Measurements from ENCODE around the gene CTNS.
A peak's percentile ranks its signal among the peaks of the same experiment; 100 is the strongest.
"Not testable (repeated sequence)": the region's sequence is repeated elsewhere in the genome, so short reads cannot be mapped to it uniquely, and the experiment has no call there.

CTNS gene

DNA sequence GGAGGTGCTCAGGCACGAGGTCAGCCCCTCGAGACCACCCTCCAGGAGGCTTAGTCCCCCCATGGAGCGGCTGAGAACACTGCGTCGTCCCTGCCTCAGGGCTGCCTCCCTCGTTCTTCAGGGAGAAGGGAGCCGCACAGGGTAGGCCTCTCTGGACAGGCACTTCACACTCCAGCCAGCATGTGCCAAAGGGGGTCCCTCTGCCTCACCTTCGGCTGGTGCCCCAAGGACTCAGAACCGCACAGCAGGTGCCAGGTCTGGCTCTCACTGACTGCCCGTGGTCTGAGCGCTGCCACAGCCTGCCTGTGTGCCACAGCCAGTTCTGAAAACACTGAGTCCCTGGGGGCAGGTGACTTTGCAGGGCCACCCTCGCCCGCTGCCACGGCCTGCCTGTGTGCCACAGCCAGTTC is 52.3 kb downstream of the CTNS start:
- DNase-seq: no peak

DNA sequence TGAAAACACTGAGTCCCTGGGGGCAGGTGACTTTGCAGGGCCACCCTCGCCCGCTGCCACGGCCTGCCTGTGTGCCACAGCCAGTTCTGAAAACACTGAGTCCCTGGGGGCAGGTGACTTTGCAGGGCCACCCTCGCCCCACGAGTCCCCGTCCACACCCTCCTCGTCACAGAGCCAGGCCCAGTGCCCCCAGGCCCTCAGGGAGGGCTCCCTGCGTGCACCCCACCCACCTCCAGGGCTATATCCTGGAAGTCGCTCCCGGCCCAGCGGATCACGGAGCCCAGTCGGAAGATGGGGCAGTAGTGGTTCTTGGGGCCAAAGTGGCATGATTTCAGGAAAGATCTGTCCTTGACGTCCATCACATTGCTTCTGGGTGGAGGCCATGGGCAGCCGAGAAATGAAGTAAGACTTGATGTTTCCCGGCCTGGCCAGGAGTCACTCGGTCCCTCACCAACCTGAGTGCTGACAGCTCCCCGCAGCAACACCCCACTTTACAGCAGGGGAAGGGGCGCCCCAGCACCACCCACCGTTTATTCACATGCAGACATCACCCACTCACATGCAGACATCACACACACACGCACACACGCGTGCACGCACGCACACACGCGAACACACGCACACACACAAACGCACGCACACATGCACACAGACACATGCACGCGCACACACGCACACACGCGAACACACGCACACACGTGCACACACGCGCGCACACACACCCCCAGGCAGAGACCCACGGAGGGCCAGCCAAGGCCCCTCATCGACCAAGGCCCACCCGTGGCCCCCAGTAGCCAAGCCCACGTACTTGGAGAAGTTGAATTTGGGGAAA is 52.9 kb downstream of the CTNS start:
- no peak for DNase-seq

DNA sequence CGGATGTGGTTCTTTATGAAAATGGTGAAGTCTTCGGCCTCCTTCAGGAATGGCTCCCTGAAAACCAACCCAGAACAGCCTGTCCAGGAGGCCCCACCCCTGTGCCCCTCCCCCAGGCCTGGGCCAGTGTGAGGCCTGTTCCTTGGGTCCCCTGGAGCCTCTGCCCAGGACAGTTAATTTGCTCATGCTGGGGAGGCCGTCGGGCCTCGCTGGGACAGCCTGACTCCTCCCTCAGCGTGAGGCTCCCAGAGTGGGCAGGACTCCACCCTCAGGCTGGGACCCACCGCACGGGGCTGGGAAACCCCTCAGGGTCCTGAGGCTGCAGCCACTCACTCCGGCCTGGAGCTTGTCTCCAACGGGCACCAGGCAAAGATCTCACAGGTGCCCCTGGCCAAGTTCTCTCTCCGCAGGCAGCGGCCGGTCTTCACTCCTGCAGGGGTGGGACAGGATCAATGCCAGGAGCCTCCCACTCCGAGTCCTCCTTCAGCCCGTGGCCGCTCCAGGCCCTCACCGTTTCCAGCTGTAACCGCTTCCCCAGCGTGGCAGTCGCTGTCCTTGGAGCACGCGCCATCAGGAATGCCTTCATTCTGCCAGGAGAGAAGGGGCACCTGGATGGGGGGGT is 53.6 kb downstream of the CTNS start:
- no peak for DNase-seq

DNA sequence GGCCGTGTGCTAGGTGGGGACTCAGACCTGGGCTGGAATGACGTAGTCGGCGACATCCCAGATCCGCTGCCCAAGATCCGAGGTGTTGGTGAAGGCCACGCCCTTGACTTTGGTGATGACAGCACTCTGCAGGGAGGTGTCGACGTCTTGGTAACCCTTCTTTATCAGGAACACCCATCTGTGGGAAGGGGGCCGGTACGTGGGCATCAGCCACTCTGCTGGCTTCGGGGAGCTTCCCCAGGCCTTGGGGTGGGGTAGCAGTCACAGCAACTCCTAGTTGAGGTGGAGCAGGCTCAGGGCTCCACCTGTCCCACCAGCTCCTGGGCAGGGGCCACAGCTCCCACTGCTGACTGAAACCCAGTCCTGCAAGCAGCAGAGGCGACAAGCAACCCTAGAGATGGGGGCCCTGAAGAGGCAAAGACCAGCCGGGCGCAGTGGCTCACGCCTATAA is 55.1 kb downstream of the CTNS start:
- no peak for DNase-seq

DNA sequence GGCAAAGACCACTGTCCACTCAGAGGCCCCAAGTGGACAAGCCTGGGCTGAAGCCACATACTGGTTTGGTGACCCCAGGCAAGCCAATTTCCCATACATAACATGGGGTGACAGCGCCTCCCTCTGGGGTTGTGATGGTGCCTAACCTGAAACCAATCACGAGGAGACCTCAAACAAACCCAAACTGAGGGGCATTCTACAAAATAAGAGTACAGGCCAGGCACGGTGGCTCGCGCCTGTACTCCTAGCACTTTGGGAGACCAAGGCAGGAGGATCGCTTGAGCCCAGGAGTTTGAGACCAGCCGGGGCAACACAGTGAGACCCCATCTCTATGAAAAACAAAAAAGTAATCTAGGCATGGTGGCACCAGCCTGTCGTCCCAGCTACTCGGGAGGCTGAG is 55.8 kb downstream of the CTNS start:
- DNase-seq: no peak

DNA sequence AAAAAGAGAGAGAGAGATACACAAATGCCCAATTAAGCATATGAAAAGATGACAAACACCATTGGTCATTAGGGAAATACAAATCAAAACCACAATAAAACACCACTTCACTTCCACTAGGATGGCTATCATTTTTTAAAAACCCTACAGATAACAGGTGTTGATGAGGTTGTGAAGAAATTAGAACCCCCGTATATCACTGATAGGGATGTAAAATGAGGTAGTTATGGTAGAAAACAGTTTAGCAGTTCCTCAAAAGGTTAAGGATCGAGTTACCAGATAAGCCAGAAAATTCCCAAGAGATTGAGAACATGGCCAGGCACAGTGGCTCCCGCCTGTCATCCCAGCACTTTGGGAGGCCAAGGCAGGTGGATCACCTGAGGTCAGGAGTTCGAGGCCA is 56.6 kb downstream of the CTNS start:
- DNase-seq: no peak

DNA sequence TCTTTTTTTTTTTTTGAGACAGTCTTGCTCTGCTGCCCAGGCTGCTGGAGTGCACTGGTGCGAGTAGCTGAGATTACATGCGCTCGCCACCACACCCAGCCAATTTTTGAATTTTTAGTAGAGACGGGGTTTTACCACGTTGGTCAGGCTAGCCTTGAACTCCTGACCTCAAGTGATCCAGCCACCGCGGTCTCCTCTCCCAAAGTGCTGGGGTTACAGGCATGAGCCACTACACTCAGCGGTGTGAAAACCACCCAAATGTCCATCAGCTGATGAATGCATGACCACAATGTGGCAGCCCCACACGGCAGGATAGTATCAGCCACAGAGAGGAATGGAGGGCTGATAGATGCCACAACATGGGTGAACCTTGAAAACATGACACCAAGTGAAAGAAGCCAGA is 57.3 kb downstream of the CTNS start:
- no peak for DNase-seq

DNA sequence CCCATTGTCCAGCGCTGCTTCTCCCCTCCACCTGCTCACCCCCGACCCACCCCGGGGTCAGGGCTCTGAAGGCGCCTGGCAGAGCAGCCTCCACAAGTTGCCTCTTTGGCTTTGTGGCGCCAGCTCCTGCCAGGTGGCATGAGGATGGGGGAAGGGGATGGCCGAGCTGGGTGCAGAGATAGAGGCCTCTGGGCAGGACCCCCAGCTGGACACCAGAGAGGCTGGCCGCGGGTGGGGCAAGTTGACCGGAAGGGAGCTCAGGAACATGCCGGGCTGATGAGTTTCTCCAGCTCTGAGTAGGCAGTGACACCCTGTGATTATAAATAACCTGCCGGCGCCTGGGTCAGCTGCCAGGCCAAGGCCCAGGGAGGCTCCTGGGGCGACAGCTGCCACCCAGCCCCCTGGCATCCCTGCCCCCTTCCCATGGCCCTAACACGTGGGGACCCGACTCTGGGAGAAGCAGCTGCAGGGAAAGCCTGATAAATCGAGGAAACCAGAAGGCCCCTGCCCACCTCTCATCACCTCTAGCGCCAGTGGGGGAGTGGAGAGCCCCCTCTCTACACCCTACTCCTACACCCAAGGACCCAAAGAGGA is 58.7 kb downstream of the CTNS start:
- peak; percentile 63 for DNase-seq

DNA sequence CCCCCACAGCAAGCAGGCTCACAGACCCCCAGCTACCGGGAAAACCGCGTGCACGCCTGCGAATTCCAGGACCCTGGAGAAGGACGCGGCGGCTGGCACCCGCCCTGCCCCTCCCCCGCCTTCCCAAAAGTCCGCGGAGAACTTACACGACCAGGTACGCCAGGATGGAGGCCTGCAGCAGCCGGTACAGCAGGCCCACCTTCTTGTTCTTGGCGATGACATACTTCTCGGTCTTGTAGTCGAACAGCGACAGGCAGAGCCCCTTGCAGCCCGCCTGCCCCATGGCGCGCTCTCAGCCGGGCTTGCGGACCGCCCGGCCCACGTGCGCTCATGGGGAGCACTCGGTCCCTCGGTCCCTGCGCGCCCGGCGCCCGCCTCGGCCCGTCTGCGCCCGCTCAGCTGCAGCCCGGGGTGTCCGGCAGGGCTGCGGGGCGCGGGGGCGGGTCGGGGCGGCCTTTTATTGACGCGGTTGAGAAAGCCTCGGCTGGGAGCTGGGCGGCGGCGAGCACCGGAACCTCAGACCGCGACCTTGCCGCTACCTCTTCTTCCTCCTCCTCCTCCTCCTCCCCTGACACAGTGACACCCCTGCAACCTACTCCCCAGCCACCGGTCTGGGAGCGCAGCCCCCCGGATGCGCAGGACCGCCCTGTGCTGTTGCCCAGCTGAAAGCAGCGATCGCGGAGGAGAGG is 59.3 kb downstream of the CTNS start, which contains the start of gene P2RX5:
TSS of gene P2RX5 (minus strand) at position 433 of the 689 bp plus-strand sequence. CDS start at position 283, 150 bp downstream.
- DNase-seq: peak; percentile 40

DNA sequence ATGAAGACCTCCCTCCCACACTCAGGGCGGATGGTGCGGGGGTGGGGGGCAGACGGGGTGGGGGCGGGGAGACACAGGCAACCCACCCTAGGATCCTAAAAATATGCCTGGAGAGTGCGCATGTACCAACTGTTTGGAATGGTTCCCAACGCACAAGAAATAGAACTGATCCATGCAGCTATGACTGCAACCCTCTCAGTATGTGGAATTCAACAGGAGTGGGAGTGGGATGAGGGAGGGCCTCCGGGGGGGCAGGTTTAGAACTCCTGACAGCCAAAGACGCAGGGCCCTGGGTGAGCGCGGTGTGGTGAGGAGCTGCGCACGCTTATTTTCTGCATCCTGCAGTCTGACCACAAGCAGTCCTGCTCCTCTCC is 60.5 kb downstream of the CTNS start:
- peak; percentile 31 for DNase-seq

DNA sequence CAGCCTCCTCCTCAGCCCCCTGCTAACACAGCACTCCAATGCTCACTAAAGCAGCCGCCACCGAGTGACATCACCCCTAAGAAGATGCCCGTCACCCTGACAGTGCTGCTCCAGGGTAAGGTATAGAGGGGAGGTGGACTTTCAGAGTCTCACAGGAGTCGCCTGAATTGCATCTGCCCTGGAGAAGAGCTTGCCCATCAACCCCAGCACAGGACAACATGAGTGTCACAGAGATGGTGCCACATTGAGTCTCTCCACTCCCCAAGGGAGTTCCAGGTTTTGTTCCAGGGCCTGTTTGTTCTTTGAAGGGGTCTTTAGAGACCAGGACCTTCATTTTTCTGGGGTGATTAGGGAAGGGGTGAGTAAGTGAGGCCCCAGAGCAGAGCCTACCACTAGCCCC is 61.6 kb downstream of the CTNS start:
- no peak for DNase-seq

DNA sequence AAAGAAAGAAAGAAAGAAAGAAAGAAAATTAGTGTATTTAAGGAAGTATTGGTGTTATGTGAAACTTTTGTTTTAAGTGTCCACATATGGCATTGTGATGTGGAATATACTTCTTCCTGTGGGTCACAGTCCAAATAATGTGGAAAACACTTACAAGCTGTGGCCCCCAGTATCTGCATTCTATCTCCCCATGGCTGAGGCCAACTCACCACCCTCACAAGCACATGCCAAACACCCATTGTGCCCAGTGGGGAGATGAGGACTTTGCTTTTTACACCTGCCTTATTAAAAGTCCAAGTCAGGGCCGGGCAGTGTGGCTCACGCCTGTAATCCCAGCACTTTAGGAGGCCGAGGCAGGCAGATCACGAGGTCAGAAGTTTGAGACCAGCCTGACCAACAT is 63.4 kb downstream of the CTNS start:
- DNase-seq: no peak

DNA sequence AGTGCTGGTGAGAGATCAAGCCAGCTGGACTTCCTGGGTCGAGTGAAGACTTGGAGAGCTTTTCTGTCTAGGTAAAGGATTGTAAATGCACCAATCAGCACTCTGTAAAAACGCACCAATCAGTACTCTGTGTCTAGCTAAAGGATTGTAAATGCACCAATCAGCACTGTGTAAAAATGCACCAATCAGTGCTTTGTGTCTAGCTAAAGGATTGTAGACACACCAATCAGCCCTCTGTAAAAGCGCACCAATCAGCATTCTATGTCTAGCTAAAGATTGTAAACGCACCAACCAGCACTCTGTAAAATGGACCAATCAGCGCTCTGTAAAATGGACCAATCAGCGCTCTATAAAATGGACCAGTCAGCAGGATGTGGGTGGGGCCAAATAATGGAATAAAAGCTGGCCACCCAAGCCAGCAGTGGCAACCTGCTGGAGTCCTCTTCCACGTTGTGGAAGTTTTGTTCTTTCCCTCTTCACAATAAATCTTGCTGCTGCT is 65.5 kb downstream of the CTNS start:
- DNase-seq: not testable (repeated sequence)

DNA sequence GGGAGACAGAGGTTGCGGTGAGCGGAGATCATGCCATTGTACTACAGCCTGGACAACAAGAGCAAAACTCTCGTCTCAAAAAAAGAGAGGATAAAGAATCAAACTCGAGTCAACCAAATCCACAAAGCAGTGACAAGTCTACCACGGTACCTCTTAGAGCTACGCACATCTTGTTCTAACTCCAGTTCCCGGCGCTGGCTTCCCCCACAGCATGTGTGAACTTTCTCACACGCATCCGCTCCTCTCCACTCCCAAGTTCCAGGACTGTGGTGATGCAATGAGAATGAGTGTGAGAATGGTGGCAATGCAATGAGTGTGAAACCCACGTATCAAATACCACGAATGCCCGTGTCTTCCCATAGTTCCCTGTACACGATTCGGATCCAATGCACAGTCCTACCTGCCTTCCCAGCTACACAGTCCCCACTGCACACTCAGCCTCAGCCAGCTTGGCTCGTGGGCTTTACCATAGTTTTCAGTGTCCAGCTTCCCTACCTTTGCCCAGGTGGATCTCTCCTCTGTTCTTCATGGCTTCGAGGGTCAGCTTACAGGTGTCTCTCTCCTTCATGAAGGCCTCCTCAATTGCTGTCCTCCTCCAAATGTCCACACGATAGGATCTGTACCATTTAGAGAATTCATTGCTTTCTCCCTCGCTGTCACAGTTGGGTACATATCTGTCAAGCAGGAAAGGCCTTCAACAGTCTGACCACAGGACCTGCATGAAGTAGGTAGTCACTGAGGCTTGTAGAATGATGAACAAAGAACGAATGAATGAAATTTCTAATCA is 68.6 kb downstream of the CTNS start:
- no peak for DNase-seq

DNA sequence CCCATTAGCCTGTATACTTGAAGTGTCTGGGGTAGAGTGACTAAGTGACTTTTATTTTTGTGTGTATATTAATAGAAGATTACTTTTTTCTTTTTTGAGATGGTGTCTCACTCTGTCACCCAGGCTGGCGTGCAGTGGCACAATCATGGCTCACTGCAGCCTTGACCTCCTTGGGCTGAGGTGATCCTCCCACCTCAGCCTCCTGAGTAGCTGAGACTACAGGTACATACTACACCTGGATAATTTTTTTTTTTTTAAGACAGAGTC is 69.1 kb downstream of the CTNS start:
- DNase-seq: not testable (repeated sequence)

DNA sequence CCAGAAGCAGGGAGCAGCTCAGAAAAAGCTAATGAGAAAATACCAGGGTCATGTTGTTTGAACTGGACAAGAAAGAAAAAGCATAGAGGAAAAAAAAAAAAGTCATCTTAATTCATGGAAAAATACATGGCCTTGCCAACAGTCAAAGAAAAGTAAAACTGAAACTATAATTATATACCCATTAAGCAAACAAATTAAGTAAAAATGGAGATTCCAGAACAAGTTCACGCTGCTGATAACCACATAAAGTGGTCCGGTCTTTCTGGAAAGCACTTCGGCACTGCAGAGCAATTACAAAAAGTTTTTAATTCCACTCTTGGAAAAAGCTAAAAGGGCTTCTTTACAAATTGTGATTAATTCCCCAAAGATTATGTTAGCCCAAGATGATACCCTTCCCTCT is 71.8 kb downstream of the CTNS start:
- no peak for DNase-seq

DNA sequence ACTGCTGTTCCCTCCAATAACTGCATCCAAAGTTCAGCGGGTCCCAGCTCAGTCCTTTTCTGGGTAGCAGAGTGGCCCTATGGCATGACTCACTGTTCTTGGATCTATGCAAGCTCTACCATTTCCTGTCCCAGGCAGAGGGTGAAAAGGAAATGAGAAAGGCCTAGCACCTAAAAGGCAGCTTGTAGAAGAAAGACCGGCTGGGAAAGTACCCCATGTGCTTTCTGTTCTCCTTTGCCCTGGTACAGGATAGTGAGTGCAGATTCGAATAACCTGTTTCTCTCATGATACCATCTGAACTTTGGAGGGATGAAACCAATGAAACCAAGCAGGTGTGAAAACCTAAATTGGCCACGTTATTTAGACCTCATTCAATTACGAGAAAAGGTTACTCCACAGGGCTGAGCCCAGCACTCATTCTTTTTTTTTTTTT is 74.4 kb downstream of the CTNS start:
- no peak for DNase-seq

Data from femur (tissue), 1 donor.